Activated T-helper 1 cell treated with anti-CD3 and anti-CD28 coated beads, Interleukin-12 subunit alpha, Interleukin-12 subunit beta, Interleukin-2, Interleukin-4 antibody, amounts not matched to agents 30 ng/mL and 10 ng/mL and 1 ng/mL, durations not matched to agents 14 hours and 24 hours and 36 hours (primary cell): ENCODE results near the gene CCDC174. TPM values are rescaled to one million over a fixed set of nuclear protein-coding genes. Genes with fewer than 3 reads are reported as not detected.
"Not testable (repeated sequence)": the region's sequence is repeated elsewhere in the genome, so short reads cannot be mapped to it uniquely, and the experiment has no call there.

ENCODE experiments used
- DNase-seq: peaks from one replicate; pipeline ENCODE4 v3.0.0; 2021; ENCODE audit warnings: low spot score
- H3K27ac Mint-ChIP-seq: one replicate; pipeline ENCODE4 v1.8.0; 2021; ENCODE audit warnings: mild to moderate bottlenecking, mixed read lengths
- H3K27me3 Mint-ChIP-seq: one replicate; pipeline ENCODE4 v1.8.0; 2022; ENCODE audit warnings: mild to moderate bottlenecking, moderate library complexity, mixed read lengths; ENCODE audit not compliant: insufficient read depth
- H3K36me3 Mint-ChIP-seq: one replicate; pipeline ENCODE4 v1.8.0; 2021; ENCODE audit warnings: low read depth, mixed read lengths
- H3K4me1 Mint-ChIP-seq: one replicate; pipeline ENCODE4 v1.8.0; 2021; ENCODE audit warnings: low read depth, mixed read lengths
- H3K4me3 Mint-ChIP-seq: one replicate; pipeline ENCODE4 v1.8.0; 2021; ENCODE audit warnings: mild to moderate bottlenecking, moderate library complexity, mixed read lengths
- H3K9me3 Mint-ChIP-seq: one replicate; pipeline ENCODE4 v1.8.0; 2021; ENCODE audit warnings: mixed read lengths
- intact Hi-C: fragments of 100-400 bp; cut with micrococcal nuclease; formaldehyde crosslinking; loops from one replicate; pipeline ENCODE4 v1.15.1; 2024
- total RNA-seq: library from RNA; stranded (reverse); gene quantifications from 2 replicates; pipeline ENCODE4 v1.2.3, GENCODE V29; 2022

The CCDC174 gene
- total RNA-seq, 1 donor from 2014 or later, result 21.7 TPM

DNA sequence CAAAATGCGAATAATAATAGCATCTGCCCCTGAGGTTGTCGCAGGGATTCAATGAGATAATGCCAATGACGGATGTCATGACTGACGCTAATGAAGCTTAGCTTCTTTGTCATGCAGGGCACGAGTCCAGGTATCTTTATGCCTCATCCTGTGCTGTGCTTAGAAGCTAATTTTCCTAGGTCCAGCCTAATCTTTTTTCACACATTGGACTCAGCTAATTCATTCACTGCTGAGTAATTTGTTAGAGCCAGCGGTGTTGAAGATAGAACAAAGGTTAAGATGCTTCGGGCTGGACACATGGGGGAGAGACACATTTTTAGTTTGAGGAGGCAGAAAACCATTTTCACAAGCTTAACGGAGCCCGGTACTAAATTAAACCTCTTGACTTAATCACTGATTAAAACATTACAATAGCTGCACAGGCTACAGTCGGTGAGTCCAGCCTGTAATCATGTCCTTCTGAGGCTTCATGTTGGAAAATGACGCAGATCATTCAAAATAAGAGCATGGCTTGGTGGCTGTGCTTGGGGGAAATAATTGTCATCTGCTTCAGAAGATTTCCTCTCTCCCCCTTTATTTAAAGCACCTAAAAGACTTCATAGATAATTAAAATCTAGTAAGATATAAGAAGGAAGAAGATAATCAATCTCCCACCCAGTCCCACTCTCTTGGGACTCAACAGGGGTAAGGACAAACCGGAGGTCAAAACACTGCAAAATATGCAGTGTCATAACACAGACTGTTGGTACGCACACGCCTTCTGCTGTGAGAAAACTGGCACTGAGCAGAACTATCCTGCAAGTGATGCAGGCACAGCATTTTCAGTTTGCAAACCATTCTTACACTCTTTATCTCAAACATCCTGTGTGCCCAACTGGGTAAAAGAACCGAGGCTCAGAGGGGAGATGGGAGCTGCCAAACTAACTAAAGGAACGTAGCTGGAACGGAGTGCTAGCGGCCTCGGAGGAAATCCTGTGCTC is 3.3 kb upstream of the CCDC174 start:
- H3K4me1 Mint-ChIP-seq, result peaks cover 24% of the 10 kb centered on the region
- peaks cover 9% of the 10 kb centered on the region for H3K36me3 Mint-ChIP-seq
- peaks cover 6% of the 10 kb centered on the region for H3K27me3 Mint-ChIP-seq
- H3K4me3 Mint-ChIP-seq, result peak overlapping the region; percentile 20
- intact Hi-C loops, result no loop called here
- no peak overlapping the region for H3K27ac Mint-ChIP-seq
- peaks cover 4% of the 10 kb centered on the region for H3K9me3 Mint-ChIP-seq
- DNase-seq, result no peak

DNA sequence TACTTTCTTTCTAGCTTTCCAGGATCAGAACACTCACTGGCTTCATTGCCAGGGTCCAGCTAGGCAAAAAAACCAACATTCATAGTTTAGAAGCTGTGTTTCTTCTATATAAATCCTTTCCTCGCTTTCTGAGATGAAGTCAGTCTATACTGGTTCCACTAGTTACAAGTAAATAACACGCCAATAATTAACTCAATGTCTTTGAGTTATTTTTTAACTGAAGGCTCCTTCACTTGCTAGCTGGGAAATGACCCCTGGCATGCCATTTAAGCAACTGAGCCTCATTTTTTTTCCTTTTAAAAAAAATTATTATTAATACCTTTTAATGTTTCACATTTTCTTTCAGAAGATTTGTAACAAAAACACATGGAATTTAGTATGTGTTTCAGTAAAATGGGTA is 2.1 kb upstream of the CCDC174 start:
- H3K4me1 Mint-ChIP-seq, result peaks cover 33% of the 10 kb centered on the region
- intact Hi-C loops, result no loop called here
- no peak overlapping the region for H3K27ac Mint-ChIP-seq

DNA sequence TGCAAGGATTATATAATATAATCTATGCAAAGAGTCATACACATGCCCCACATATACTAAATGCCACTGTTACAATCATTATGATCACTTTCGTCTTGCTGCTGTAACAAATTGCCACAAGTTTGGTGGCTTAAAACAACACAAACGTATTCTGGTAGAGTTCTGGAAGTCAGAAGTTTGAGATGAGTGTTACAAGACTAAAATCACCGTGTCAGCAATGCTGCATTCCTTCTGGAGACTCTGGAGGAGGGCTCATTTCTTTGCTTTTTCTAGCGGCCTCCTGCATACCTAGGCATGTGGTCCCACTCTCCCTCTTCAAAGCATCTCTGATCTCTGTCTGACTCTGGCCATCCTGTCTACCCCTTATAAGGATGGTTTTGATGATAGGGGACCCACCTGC is 1.4 kb upstream of the CCDC174 start:
- Mint-ChIP-seq H3K27ac (peak overlapping the region; percentile 90), H3K4me1 (peaks cover 34% of the 10 kb centered on the region), H3K9me3 (peaks cover 4% of the 10 kb centered on the region), H3K36me3 (peaks cover 16% of the 10 kb centered on the region), H3K4me3 (peak overlapping the region; percentile 99), H3K27me3 (peaks cover 5% of the 10 kb centered on the region)
- intact Hi-C loops, result loop anchor here (2.0 to 10.0 kb wide), 3 partner anchors 557 to 1165 kb away; partner anchors contain the start of genes CAPN7 and HDAC11
- DNase-seq, result no peak

More for the DNA sequence above, 2.1 kb upstream of the CCDC174 start:
- Mint-ChIP-seq H3K9me3 (peaks cover 4% of the 10 kb centered on the region), H3K4me3 (no peak overlapping the region), H3K27me3 (peaks cover 6% of the 10 kb centered on the region), H3K36me3 (peaks cover 12% of the 10 kb centered on the region)
- no peak for DNase-seq

DNA sequence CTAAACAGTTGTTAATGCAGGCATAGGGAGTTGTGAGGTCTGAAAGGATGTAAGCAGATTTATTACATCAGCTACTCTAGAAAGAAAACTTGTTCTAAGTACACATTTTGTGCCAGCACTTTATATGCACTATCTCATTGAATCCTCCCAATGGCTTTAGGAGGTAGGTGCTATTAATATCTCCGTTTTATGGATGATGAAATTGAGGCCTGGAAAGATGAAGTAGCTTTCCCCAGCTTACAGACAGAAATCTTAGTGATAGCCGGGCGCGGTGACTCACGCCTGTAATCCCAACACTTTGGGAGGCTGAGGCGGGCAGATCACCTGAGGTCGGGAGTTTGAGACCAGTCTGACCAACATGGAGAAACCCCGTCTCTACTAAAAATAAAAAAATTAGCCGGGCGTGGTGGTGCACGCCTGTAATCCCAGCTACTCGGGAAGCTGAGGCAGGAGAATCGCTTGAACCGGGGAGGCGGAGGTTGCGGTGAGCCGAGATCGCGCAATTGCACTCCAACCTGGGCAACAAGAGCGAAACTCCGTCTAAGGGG is 872 bp downstream of the CCDC174 start:
- DNase-seq, H3K27me3 Mint-ChIP-seq, H3K9me3 Mint-ChIP-seq: not testable (repeated sequence)
- Mint-ChIP-seq H3K27ac (peak overlapping the region; percentile 90), H3K36me3 (peaks cover 28% of the 10 kb centered on the region), H3K4me1 (peaks cover 42% of the 10 kb centered on the region), H3K4me3 (peak overlapping the region; percentile 99)
- intact Hi-C loops, result loop anchor here (5.0 to 10.0 kb wide), 2 partner anchors 755 to 1168 kb away; partner anchors contain the start of gene HDAC11

DNA sequence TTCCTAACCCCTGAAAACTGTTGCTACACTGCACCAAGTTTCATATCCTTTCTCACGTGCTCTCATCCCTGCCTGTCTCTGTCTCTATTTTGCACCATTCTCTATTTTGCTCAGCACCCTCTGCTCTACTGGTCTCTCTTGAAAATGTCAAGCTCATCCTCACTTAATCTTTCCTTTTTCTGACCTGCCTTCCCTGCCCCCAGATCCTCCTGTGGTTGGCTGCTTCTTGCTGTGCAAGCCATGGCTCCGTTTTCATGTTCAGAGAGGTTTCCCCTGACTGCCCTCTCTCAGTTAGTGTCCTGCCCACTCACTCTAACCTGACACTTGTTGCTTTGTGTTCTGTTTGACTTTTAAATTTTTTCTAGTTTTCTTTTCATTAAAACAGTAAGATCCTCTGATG is 6.0 kb downstream of the CCDC174 start:
- no peak overlapping the region for H3K4me3 Mint-ChIP-seq
- H3K27ac Mint-ChIP-seq, result peak overlapping the region; percentile 37
- no peaks in the 10 kb centered on the region for H3K27me3 Mint-ChIP-seq
- H3K4me1 Mint-ChIP-seq, result peaks cover 29% of the 10 kb centered on the region
- peaks cover 50% of the 10 kb centered on the region for H3K36me3 Mint-ChIP-seq
- intact Hi-C loops, result loop anchor here (10.0 kb wide), 1 partner anchor 1173 kb away; the partner anchor contains the start of gene HDAC11
- no peak for DNase-seq
- H3K9me3 Mint-ChIP-seq, result no peaks in the 10 kb centered on the region

DNA sequence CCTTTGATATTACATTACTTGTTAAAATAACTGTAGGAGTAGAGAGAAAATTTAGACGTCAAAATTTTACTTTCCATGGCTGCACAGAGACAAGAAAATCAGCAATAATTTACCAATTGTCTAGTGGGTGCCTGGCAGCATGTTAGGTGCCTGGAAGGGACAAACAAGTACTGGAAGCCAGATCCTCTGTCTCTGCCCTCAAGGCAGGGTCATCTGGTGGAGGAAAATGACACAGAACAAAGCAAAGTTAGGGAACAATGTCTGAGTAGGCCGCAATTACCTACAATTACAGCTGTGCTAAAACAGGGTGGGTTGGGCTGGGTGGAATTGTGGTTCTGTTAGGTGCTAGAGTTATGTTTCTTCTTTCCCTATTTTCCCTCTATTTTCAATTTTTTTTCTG is 7.4 kb downstream of the CCDC174 start:
- DNase-seq, result no peak
- Mint-ChIP-seq H3K4me3 (no peak overlapping the region), H3K27me3 (no peaks in the 10 kb centered on the region), H3K27ac (no peak overlapping the region), H3K36me3 (peaks cover 56% of the 10 kb centered on the region), H3K9me3 (no peaks in the 10 kb centered on the region), H3K4me1 (peaks cover 15% of the 10 kb centered on the region)
- intact Hi-C loops, result loop anchor here (10.0 kb wide), 1 partner anchor 1174 kb away; the partner anchor contains the start of gene HDAC11

DNA sequence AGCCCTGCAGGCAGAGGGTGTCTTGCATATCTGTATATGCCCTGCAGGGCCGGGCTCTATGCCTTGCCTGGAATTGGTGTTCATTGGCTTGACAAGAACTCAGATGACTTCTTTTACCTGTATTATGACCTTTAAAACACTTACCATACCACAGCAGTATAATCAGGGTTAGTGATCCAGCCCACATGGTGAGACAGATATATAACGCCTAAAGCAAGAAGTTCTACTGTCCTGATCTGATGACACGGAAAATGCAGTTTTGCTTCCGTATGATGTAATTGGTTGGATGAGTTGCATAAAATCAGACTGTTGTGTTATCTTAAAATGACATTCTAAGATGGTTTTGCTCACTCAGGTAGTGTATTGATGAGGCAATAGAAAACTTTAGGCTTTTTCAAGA is 9.4 kb downstream of the CCDC174 start:
- no peaks in the 10 kb centered on the region for H3K9me3 Mint-ChIP-seq
- peaks cover 60% of the 10 kb centered on the region for H3K36me3 Mint-ChIP-seq
- no peak overlapping the region for H3K4me3 Mint-ChIP-seq

DNA sequence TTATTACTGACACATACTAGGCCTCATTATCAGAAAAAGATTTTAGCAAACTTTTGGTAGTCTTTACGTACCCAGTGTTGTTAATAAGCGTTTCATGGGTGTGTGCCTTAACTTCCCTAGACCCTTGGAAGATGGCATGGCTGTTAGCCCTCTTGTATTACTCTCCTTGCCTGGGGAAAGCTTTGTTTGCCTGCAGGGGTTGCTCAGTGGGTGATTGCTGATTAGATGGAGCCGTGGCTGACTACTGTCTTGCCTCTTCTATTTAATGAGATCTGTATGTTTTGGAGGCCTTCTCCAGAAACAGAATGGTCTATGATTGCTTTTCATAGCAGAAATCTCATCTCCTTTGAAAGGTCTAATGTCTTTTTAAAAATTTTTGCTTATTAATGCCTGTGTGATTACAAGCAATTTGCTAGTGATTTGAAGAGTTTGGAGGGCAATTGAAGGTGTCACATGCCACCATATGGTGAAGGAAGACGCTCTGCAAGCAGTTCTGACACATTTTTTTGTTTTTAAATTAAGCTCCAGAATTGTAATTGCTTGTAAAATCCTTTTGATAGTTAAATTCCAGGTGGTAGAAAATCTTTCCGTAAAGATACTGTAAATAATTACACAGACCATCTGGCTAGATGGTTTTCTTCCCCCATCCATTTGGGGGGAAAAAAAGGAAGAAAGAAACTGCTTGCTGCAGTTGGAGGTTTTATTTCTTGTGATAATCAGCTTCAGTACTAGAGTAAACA is 12.0 kb downstream of the CCDC174 start:
- no peak overlapping the region for H3K4me3 Mint-ChIP-seq
- H3K9me3 Mint-ChIP-seq, result no peaks in the 10 kb centered on the region
- DNase-seq, result no peak
- no peaks in the 10 kb centered on the region for H3K27me3 Mint-ChIP-seq
- no peak overlapping the region for H3K27ac Mint-ChIP-seq
- H3K36me3 Mint-ChIP-seq, result peaks cover 55% of the 10 kb centered on the region
- no peaks in the 10 kb centered on the region for H3K4me1 Mint-ChIP-seq
- intact Hi-C loops, result no loop called here

More for the DNA sequence above, 9.4 kb downstream of the CCDC174 start:
- H3K27me3 Mint-ChIP-seq, result no peaks in the 10 kb centered on the region
- H3K4me1 Mint-ChIP-seq, result peaks cover 8% of the 10 kb centered on the region
- DNase-seq, result no peak
- intact Hi-C loops, result no loop called here
- no peak overlapping the region for H3K27ac Mint-ChIP-seq

DNA sequence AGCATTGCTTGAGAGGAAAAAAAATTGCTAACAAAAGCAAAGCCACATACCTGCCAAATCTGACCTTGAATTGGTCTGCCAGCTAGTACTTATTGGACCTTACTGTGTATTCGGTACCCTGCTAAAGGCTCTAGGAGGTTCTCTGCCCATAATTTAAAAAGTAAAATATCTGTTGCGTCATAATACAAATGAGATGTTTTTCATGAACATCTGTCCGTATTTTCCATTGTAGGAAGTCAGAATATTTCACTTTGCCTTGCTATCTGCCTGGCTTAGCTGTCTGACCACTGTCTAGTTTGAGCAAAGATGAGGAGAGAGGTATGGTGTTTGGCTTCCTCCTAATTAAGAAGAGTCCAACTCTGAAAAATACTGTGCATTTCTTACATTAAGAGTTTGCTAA is 12.6 kb downstream of the CCDC174 start:
- Mint-ChIP-seq H3K4me1 (no peaks in the 10 kb centered on the region), H3K9me3 (no peaks in the 10 kb centered on the region), H3K4me3 (no peak overlapping the region), H3K27me3 (no peaks in the 10 kb centered on the region), H3K27ac (no peak overlapping the region), H3K36me3 (peaks cover 57% of the 10 kb centered on the region)
- DNase-seq, result no peak
- intact Hi-C loops, result no loop called here

DNA sequence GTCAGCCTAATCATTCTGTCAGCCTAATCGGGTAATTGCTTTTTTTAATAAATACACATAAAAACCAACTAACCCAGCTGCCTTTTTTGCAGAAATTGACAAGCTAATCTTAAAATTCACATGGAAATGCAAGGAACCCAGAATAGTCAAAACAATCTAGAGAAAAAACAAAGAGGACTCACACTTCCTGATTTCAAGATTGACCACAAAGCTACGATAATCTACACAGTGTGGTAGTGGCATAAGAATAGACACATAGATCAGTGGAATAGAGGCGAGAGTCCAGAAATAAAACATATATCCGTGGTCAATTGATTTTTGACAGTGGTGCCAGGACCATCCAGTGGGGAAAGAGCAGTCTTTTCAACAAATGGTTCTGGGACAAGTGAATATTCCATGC is 21.0 kb downstream of the CCDC174 start:
- Mint-ChIP-seq H3K36me3 (peaks cover 42% of the 10 kb centered on the region), H3K9me3 (no peaks in the 10 kb centered on the region), H3K4me1 (no peaks in the 10 kb centered on the region), H3K27me3 (no peaks in the 10 kb centered on the region), H3K4me3 (no peak overlapping the region), H3K27ac (no peak overlapping the region)
- no peak for DNase-seq
- intact Hi-C loops, result no loop called here

DNA sequence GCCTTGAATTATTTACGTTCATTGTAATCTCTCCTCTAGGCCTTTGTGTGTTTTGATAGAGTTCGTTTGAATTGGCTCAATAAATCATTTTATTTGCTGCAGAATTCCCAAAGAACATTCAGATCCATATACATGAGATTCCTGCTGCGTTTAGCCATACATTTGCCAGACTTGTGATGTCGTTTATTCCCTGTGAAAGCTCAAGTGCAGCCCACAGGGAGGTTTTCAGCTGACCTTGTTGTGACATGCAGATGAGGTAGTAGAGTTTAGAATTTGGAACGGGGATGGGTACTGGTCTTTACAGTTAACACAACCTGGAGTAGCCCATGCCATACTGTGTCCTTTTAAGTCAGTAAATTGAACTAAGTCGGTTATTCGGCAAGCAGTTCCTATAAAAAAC is 23.3 kb downstream of the CCDC174 start, which contains the start of gene C3orf20:
Gene C3orf20 (plus strand): TSS at position 301 of the 400 bp plus-strand sequence. CDS start 7,573 bp downstream, outside the sequence.
- Mint-ChIP-seq H3K36me3 (peaks cover 38% of the 10 kb centered on the region), H3K27ac (no peak within 1 kb of the TSS), H3K9me3 (peaks cover 2% of the 10 kb centered on the region), H3K27me3 (no peaks in the 10 kb centered on the region), H3K4me3 (no peak within 1 kb of the TSS), H3K4me1 (no peaks in the 10 kb centered on the region)
- intact Hi-C loops, result no loop called here
- DNase-seq, result no peak

DNA sequence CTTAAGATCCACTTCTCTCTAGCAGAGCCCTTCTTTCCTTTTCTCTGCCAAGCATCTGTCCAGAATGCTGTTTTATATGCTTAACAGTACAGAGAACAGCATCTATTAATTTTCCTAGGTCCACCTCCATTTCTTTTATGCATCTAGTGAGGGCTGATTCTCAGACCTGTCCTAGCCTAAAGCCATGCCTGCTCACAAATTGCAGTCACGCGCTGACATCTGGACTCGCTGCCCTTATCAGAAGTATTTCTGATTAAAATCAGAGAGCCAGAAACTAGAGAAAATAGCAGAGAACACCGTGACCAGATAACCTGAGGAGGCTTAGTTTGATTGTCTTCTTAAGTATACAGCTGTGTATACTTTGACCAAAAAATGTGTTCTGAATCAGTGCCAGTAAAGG is 25.3 kb downstream of the CCDC174 start:
- Mint-ChIP-seq H3K27me3 (no peaks in the 10 kb centered on the region), H3K9me3 (peaks cover 11% of the 10 kb centered on the region), H3K36me3 (peaks cover 23% of the 10 kb centered on the region), H3K4me1 (no peaks in the 10 kb centered on the region), H3K4me3 (no peak overlapping the region), H3K27ac (peak overlapping the region; percentile 15)
- DNase-seq, result no peak
- intact Hi-C loops, result no loop called here
